Kidney (tissue), 14 donors: ENCODE measurements around the gene SAMD7. TPM values are rescaled to one million over a fixed set of nuclear protein-coding genes. Genes with fewer than 3 reads are reported as not detected.

Experiments
- DNase-seq, 5 donors: peaks; one replicate each; pipeline ENCODE4 v3.0.0-alpha.2; 2013 to 2020
- FAIRE-seq: peaks from 2 replicates; lab custom pipeline; 2012; peaks lifted over from hg19 to GRCh38; lab: Jason Lieb, UNC
- H3K27ac ChIP-seq, 2 donors: one replicate each; pipeline ENCODE4 v1.7.0; 2013; ENCODE audit warnings: low read depth in 2 of 2, low read length in 2 of 2, inconsistent platforms in 1 of 2
- H3K27me3 ChIP-seq: one replicate; pipeline ENCODE4 v1.7.1; 2013; ENCODE audit warnings: low read length, inconsistent platforms; ENCODE audit not compliant: control insufficient read depth, insufficient read depth
- H3K36me3 ChIP-seq, 3 donors: one replicate each; pipeline versions ENCODE4 v1.7.0 to v1.7.1; 2013; ENCODE audit warnings: low read length in 3 of 3, control low read depth in 1 of 3, inconsistent platforms in 1 of 3; ENCODE audit not compliant: insufficient read depth in 3 of 3, control insufficient read depth in 2 of 3
- H3K4me1 ChIP-seq, 3 donors: one replicate each; pipeline versions ENCODE4 v1.7.0 to v1.7.1; 2013; ENCODE audit warnings: low read length in 3 of 3, inconsistent platforms in 1 of 3, low read depth in 1 of 3; ENCODE audit not compliant: control insufficient read depth in 2 of 3, insufficient read depth in 2 of 3
- H3K4me3 ChIP-seq, 3 donors: one replicate each; pipeline versions ENCODE4 v1.7.0 to v1.8.1; 2013; ENCODE audit warnings: low read length in 3 of 3, control low read depth in 1 of 3, inconsistent platforms in 1 of 3
- H3K9ac ChIP-seq, 3 donors: one replicate each; pipeline versions ENCODE4 v1.7.0 to v1.7.1; 2013; ENCODE audit warnings: low read length in 3 of 3, control low read depth in 1 of 3, inconsistent platforms in 1 of 3
- H3K9me3 ChIP-seq, 3 donors: one replicate each; pipeline versions ENCODE4 v1.7.0 to v1.7.1; 2013; ENCODE audit warnings: low read length in 3 of 3, control low read depth in 1 of 3, inconsistent platforms in 1 of 3; ENCODE audit not compliant: control insufficient read depth in 2 of 3, insufficient read depth in 1 of 3
- intact Hi-C: fragments of 100-400 bp; cut with DNase I; formaldehyde crosslinking; loops from one replicate; pipeline ENCODE4 v1.11.1; 2022
- polyA plus RNA-seq: library from polyadenylated mRNA; stranded (reverse); fragments of 350-450 nt; fragmentation: Illumina TruSeq; extraction: RNeasy Lipid Tissue Mini Kit (QIAGEN cat#74804); gene quantifications from one replicate; pipeline ENCODE4 v1.2.3, GENCODE V29; 2014; ENCODE audit warnings: low read depth, low replicate concordance; ENCODE audit not compliant: insufficient read depth
- total RNA-seq: library from RNA; stranded (reverse); fragmentation: NEBNext Ultra II Directional; extraction: Animal tissue kit (Norgen Biotek cat#: 25700); gene quantifications from one replicate; pipeline ENCODE4 v1.2.1, GENCODE V29; 2021
- TF ChIP-seq, protein P1 (sequence below): IDR thresholded peaks from 3 replicates; pipeline ENCODE4 v1.5.1; 2012; ENCODE audit warnings: mild to moderate bottlenecking, moderate library complexity, borderline replicate concordance; ENCODE audit not compliant: insufficient read depth; ENCODE audit errors: extremely low read depth
- donor health status: control.
- donor health status: control.
- donor health status: control.
- donor health status: control.
- donor health status: control.
- donor health status: DM: yes; HTN: yes; CAD: no.
- donor health status: Normal renal cell carcinoma (clear cell type).

Gene SAMD7
- total and polyA plus RNA-seq, 2 donors from 2014 or later: not detected

DNA sequence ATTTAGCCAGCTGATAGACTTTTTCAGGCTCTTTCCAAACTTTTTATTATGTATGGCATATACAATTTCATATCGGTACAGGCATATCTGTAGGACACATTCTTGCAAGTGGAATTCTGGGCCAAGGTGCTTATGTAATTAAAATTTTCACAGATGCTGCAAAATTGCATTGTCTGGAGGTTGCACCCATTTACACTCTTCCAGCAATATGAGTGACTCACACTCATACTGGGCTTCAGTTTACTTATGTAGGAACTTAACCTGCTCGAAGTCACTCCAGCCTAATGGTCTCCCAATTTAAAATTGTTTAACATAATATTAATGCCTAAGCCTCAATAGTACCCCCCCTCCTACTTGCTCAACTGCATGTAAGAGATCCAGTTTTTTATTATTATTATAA is 44.0 kb downstream of the SAMD7 start:
- H3K4me1 ChIP-seq: no peaks in the 10 kb centered on the region
- no peaks in the 10 kb centered on the region for H3K9me3 ChIP-seq
- no peaks in the 10 kb centered on the region for H3K36me3 ChIP-seq
- no peak for DNase-seq
- no peak overlapping the region for H3K4me3 ChIP-seq
- intact Hi-C loops: no loop called here
- TF ChIP-seq, protein P1, sequence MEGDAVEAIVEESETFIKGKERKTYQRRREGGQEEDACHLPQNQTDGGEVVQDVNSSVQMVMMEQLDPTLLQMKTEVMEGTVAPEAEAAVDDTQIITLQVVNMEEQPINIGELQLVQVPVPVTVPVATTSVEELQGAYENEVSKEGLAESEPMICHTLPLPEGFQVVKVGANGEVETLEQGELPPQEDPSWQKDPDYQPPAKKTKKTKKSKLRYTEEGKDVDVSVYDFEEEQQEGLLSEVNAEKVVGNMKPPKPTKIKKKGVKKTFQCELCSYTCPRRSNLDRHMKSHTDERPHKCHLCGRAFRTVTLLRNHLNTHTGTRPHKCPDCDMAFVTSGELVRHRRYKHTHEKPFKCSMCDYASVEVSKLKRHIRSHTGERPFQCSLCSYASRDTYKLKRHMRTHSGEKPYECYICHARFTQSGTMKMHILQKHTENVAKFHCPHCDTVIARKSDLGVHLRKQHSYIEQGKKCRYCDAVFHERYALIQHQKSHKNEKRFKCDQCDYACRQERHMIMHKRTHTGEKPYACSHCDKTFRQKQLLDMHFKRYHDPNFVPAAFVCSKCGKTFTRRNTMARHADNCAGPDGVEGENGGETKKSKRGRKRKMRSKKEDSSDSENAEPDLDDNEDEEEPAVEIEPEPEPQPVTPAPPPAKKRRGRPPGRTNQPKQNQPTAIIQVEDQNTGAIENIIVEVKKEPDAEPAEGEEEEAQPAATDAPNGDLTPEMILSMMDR: no peak
- no peak for FAIRE-seq
- no peaks in the 10 kb centered on the region for H3K27me3 ChIP-seq
- H3K27ac ChIP-seq: no peak overlapping the region
- no peak overlapping the region for H3K9ac ChIP-seq

DNA sequence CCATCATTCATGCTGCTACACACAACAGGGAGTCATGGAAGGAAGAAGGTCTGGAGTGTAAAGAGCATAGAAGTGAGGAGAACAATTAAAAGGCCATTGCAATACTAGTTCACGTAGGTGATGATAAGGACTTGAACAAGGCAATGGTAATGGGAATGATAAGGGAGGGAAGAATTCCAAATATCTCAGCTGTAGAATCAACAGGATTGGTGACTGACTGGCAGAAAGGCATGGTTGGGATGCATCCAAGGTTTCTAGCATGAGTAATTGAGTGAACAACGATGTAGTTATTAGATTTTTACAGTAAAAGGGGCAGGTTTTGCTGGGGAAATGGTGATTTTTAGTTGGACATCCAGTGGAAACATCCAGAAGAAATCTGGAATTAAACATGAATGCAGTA is 52.8 kb downstream of the SAMD7 start:
- H3K9me3 ChIP-seq: no peaks in the 10 kb centered on the region
- H3K27ac ChIP-seq: no peak overlapping the region
- H3K9ac ChIP-seq: no peak overlapping the region
- TF ChIP-seq, protein P1: no peak
- no peaks in the 10 kb centered on the region for H3K36me3 ChIP-seq
- DNase-seq: no peak
- no peak overlapping the region for H3K4me3 ChIP-seq
- intact Hi-C loops: no loop called here
- no peak for FAIRE-seq
- H3K27me3 ChIP-seq: no peaks in the 10 kb centered on the region
- H3K4me1 ChIP-seq: peaks cover 0 to 5% (median 2%) of the 10 kb centered on the region in 3 donors

DNA sequence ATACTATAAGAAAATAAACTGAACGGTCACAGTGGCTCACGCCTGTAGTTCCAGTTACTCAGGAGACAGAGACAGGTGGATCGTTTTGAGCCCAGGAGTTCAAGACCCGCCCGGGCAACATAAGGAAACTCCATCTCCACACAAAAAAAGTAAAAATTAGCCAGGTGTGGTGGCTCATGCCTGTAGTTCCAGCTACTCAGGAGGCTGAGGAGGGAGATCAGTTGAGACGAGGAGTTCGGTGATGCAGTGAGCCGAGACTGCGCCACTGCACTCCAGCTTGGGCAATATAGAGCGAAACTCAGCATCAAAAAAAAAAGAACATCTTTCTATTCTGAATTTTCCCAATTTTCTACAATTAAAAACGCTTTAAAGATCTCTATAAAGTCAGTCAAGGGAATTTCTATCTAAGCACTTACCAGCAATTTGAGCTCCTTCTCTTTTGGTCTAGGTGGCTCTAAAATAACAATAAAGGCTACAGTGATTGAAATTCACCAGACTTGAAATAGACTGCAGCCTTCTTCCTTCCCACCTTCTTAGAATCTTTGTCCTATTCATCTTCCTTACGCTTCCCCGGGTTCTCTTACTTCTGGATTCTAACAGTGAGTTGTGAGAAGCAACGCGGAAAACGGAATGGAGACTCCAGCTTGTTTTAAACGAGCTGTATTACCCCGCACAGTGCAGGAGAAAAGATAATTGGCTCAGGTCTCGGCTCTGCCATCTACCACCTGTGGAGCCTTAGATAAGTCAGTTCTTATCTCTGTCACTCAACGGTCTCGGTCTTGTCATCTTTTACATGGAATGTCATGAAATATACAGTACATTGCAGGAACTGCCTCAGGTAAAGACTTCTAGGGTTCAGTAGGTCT is 54.4 kb downstream of the SAMD7 start:
- FAIRE-seq: no peak
- TF ChIP-seq, protein P1: no peak

More for the DNA sequence above, 54.4 kb downstream of the SAMD7 start:
- Histone ChIP-seq H3K4me3 (peak overlapping the region; percentile 74 to 96 (median 95)), H3K27ac (peak overlapping the region; percentile 93 to 96), H3K27me3 (no peaks in the 10 kb centered on the region), H3K9ac (peak overlapping the region; percentile 86 to 98 (median 88)), H3K9me3 (no peaks in the 10 kb centered on the region), H3K4me1 (peaks cover 2 to 5% (median 5%) of the 10 kb centered on the region in 3 donors), H3K36me3 (no peaks in the 10 kb centered on the region)
- intact Hi-C loops: no loop called here
- peak in 1 of 5 donors; percentile 43 for DNase-seq
